GM12874 (cell line): ENCODE data around the gene PARP3.

ENCODE experiments used
- CTCF ChIP-seq: IDR thresholded peaks from 2 replicates; pipeline ENCODE4 v1.5.1; 2011; ENCODE audit warnings: low read depth, mild to moderate bottlenecking, control low read depth, low read length, moderate library complexity; ENCODE audit not compliant: insufficient read depth

Gene PARP3

GRCh38 chr3:51941798-51942602 is at the start of gene PARP3, which contains the start of gene RRP9:
Gene PARP3 (plus strand): TSS chr3:51942363. CDS start chr3:51943356, 993 bp downstream.
Gene RRP9 (minus strand): TSS chr3:51941904. CDS start chr3:51941867, 37 bp downstream.
- TF ChIP-seq CTCF: peak; percentile 100

- no peak for TF ChIP-seq CTCF
These were observed 47.8 kb upstream of the PARP3 start for GRCh38 chr3:51894391-51894790.

GRCh38 chr3:51894939-51895338 is 47.2 kb upstream of the PARP3 start:
- no peak for TF ChIP-seq CTCF

- TF ChIP-seq CTCF: no peak
These were observed 45.4 kb upstream of the PARP3 start for GRCh38 chr3:51896607-51897305.

- TF ChIP-seq CTCF: no peak
These were observed 44.8 kb upstream of the PARP3 start for GRCh38 chr3:51897391-51897790.

- no peak for TF ChIP-seq CTCF
These were observed 37.9 kb upstream of the PARP3 start for GRCh38 chr3:51904034-51904823.

- no peak for TF ChIP-seq CTCF
These were observed 34.1 kb upstream of the PARP3 start for GRCh38 chr3:51908026-51908425.
